ENCODE measurements around the gene PRAMEF4.
"Not testable (repeated sequence)": the region's sequence is repeated elsewhere in the genome, so short reads cannot be mapped to it uniquely, and the experiment has no call there.

PRAMEF4 gene

DNA sequence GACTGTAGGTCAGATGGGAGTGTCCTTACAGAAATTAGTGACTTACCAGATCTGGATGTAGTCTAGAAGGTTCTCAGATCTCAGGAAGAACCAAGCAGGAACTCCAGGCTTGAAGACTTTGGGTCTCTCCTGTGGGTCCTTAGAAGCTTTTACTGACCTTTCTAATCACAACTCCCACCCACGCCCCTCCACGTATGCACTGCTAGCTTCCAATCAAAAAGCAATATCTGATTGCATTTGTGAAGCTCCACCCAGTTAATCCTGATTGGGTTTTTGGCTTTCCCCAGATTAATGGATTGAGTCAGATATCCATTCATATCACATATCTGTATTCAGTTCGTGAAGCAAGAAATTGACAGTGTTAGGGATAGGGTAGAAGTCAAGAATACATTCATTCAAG lies at the start of gene PRAMEF4:
TSS of gene PRAMEF4 (minus strand) at position 101 of the 400 bp plus-strand sequence. CDS start 2,807 bp downstream, outside the sequence.
- not testable (repeated sequence) for DNase-seq

GRCh38 chr1:12924368-12924767 lies 38.4 kb upstream of the PRAMEF4 start:
- not testable (repeated sequence) for DNase-seq

DNA sequence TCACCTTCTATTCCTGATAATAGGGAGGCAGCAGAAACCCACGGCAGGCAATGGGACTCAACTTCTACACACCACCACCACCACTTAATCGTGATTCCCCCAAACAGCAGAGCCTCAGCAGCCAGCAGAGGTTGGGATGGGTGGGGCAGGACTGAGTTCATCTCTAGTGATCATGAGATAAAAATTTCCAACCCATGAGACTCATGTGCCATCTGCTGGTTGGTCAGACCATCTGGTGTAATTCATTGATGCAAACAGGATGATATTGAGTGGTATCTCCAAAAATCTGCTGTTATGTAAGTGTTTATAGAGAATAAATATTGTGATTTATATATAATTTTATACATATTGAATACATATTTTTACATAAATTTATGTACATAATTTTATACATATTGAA lies 35.7 kb upstream of the PRAMEF4 start:
- DNase-seq: not testable (repeated sequence)

GRCh38 chr1:12916310-12916709 lies 30.3 kb upstream of the PRAMEF4 start, which contains the start of gene PRAMEF7:
Gene PRAMEF7, plus strand, starts transcription at chr1:12916610. Its CDS starts 1,083 bp downstream, at chr1:12917693.
- not testable (repeated sequence) for DNase-seq

DNA sequence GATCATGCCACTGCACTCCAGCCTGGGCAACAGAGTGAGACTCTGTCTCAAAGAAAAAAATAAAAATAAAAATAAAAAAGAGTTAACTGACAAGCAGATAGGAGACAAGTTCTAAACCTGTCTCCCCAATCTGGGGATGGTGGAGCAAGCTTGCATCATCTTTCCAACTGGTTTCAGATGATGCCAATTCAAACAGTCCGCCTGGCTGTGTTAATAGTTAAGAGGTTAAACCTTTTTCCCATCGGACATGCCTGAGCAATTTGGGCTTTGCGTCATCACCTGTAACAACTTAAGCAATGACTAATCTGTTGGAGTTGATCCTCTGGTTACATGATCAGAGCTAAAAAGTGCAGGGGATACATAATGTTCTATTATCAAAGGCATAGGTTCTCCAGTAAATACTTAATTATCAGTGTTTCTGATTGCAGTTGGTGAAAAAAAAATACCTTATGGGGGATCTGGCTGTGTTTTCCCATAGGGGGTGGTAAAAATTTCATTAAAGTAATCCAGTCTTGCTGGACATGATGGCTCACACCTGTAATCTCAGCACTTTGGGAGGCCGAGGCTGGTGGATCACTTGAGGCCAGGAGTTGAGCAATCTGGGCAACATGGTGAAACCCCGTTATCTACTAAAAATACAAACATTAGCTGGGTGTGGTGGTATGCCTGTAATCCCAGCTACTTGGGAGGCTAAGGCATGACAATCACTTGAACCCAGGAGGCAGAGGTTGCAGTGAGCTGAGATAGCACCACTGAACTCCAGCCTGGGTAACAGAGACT lies 18.0 kb upstream of the PRAMEF4 start:
- DNase-seq: not testable (repeated sequence)

DNA sequence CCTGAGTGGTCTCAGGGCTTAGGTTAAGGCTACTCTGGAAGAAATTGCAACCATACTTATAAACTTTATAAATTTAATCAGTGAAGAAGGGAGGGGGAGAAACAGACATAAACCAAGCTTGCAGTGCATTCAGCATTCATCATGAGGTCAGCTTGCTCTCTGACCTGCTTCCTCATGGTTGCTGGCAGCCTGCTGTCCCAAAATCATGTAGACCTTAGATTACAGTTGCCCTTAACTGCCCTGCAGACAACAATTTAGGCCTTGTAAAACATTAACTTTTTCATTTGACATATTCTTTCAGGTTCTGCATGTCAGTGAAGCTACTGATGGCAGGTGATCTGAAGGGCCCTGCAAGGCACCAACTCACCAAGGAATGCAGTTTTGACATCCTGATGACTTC lies 13.2 kb upstream of the PRAMEF4 start:
- not testable (repeated sequence) for DNase-seq

- not testable (repeated sequence) for DNase-seq
These were observed 12.2 kb upstream of the PRAMEF4 start, which contains the start of gene PRAMEF10 for GRCh38 chr1:12898170-12898569. Gene PRAMEF10, minus strand, starts transcription at chr1:12898270. Its CDS starts 2,423 bp downstream, at chr1:12895847.

DNA sequence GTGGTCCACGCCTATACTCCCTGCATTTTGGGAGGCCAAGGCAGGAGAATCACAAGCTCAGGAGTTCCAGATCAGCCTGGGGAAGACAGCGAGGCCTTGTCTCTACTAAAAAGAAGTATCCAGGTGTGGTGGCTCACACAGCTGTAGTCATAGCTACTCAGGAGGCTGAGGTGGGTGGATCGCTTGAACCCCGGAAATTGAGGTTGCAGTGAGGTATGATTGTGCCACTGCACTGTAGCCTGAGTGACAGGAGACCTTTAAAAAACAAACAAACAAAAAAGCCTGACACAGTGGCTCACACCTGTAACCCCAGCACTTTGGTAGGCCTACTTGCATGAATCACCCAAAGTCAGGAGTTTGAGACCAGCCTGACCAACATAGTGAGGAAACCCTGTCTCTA lies 7.5 kb downstream of the PRAMEF4 start:
- not testable (repeated sequence) for DNase-seq

GRCh38 chr1:12863131-12863880 lies 22.7 kb downstream of the PRAMEF4 start:
- not testable (repeated sequence) for DNase-seq

GRCh38 chr1:12856786-12857185 lies 29.2 kb downstream of the PRAMEF4 start, which contains the start of gene PRAMEF2:
Gene PRAMEF2, plus strand, starts transcription at chr1:12857086. Its CDS starts 1,924 bp downstream, at chr1:12859010.
- DNase-seq: not testable (repeated sequence)

DNA sequence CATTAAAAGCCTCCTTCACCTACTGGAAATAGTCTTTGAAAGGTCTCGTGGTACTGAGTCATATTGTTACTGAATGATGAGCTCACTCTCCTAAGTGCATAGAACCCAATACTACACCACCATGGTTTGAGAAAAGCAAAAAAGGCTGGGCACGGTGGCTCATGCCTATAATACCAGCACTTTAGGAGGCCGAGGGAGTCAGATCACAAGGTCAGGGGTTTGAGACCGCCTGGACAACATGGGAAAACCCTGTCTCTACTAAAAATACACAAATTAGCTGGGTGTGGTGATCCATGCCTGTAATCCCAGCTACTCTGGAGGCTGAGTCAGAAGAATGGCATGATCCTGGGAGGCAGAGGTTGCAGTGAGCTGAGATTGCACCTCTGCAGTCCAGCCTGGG lies 34.2 kb downstream of the PRAMEF4 start:
- no peak for DNase-seq

DNA sequence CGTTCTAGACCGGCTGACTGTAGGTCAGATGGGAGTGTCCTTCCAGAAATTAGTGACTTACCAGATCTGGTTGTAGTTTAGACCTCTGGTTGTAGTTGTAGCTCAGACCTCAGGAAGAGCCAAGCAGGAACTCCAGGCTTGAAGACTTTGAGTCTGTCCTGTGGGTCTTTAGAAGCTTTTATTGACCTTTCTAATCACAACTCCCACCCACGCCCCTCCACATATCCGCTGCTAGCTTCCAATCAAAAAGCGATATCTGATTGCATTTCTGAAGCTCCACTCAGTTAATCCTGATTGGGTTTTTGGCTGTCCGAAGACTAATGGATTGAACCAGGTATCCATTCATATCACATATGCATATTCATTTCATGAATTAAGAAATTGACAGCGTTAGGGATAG lies 37.4 kb downstream of the PRAMEF4 start, which contains the start of gene HNRNPCL1:
TSS of gene HNRNPCL1 (minus strand) at position 101 of the 400 bp plus-strand sequence. CDS start 431 bp downstream, outside the sequence.
- not testable (repeated sequence) for DNase-seq

DNA sequence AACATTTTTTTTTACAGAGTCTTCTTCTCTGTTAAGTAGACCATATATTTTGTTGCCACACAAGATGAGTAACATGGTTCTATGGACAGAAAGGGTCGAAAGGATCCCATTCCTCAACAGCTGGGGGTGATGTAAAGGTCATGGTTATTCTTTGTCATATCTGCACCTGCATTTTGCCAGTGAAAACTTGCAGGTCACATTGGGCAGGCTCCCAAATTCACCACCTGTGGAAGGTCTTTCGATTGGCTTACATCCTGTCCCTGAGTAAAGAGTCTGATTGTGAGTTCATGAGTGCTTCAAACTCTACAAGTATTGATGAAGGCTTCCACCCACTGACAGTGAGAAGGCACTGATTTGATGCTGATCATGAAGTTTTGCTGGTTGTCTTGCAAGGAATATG lies 52.8 kb downstream of the PRAMEF4 start:
- not testable (repeated sequence) for DNase-seq

DNA sequence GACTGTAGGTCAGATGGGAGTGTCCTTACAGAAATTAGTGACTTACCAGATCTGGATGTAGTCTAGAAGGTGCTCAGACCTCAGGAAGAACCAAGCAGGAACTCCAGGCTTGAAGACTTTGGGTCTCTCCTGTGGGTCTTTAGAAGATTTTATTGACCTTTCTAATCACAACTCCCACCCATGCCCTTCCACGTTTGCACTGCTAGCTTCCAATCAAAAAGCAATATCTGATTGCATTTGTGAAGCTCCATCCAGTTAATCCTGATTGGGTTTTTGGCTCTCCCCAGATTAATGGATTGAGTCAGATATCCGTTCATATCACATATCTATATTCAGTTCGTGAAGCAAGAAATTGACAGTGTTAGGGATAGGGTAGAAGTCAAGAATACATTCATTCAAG lies 54.7 kb downstream of the PRAMEF4 start, which contains the start of gene PRAMEF11:
TSS of gene PRAMEF11 (minus strand) at position 101 of the 400 bp plus-strand sequence. CDS start 2,621 bp downstream, outside the sequence.
- not testable (repeated sequence) for DNase-seq

Data from GDM1 (cell line).